HG03196 (cell line): Measurements from ENCODE around the gene PDGFD.

Experiments used
- ATAC-seq: cut with Tn5 transposase; IDR thresholded peaks from one replicate; pipeline ENCODE4 v1.9.1; 2021; ENCODE audit not compliant: unreplicated experiment

PDGFD gene

GRCh38 chr11:103963648-103964047 lies 200.3 kb downstream of the PDGFD start:
- ATAC-seq = no peak

- no peak for ATAC-seq
These were observed 202.9 kb downstream of the PDGFD start for GRCh38 chr11:103961010-103961409.

- ATAC-seq = no peak
These were observed 203.8 kb downstream of the PDGFD start for GRCh38 chr11:103960108-103960507.

- peak; percentile 100 for ATAC-seq
These were observed 204.5 kb downstream of the PDGFD start for GRCh38 chr11:103959279-103959942.

GRCh38 chr11:103958475-103959215 lies 205.3 kb downstream of the PDGFD start:
- ATAC-seq = no peak

- ATAC-seq = no peak
These were observed 210.0 kb downstream of the PDGFD start for GRCh38 chr11:103953797-103954486.

GRCh38 chr11:103949781-103950180 lies 214.2 kb downstream of the PDGFD start:
- ATAC-seq = no peak

GRCh38 chr11:103948187-103948763 lies 215.7 kb downstream of the PDGFD start:
- no peak for ATAC-seq

GRCh38 chr11:103947546-103947919 lies 216.4 kb downstream of the PDGFD start:
- ATAC-seq = no peak

- ATAC-seq = no peak
These were observed 217.0 kb downstream of the PDGFD start for GRCh38 chr11:103946793-103947545.

GRCh38 chr11:103944251-103944940 lies 219.6 kb downstream of the PDGFD start:
- no peak for ATAC-seq

- ATAC-seq = no peak
These were observed 221.3 kb downstream of the PDGFD start for GRCh38 chr11:103942646-103943045.

GRCh38 chr11:103940551-103940950 lies 223.4 kb downstream of the PDGFD start:
- no peak for ATAC-seq

- ATAC-seq = no peak
These were observed 224.3 kb downstream of the PDGFD start for GRCh38 chr11:103939694-103940093.

- ATAC-seq = no peak
These were observed 227.9 kb downstream of the PDGFD start for GRCh38 chr11:103936059-103936458.

- no peak for ATAC-seq
These were observed 228.7 kb downstream of the PDGFD start for GRCh38 chr11:103935219-103935618.

- peak; percentile 95 for ATAC-seq
These were observed 234.6 kb downstream of the PDGFD start for GRCh38 chr11:103929170-103929903.

GRCh38 chr11:103928802-103929161 lies 235.2 kb downstream of the PDGFD start:
- no peak for ATAC-seq

GRCh38 chr11:103928040-103928801 lies 235.7 kb downstream of the PDGFD start:
- no peak for ATAC-seq
